Stimulated activated memory B cell treated with anti-CD40 and anti-IgM and Interleukin-4, amounts not matched to agents 10 μg/mL and 1 μg/mL and 100 μg/mL, for 72 hours (primary cell): ENCODE data around the gene GIMAP4.
"Not testable (repeated sequence)": the region's sequence is repeated elsewhere in the genome, so short reads cannot be mapped to it uniquely, and the experiment has no call there.

Experiments used
- ATAC-seq: fragments of 150-1000 bp; cut with Tn5 transposase; 2 replicates; pipeline ENCODE4 v1.10.0; 2021
- H3K27ac Mint-ChIP-seq: one replicate; pipeline ENCODE4 v1.8.0; 2022; ENCODE audit warnings: mild to moderate bottlenecking, mixed read lengths
- H3K27me3 Mint-ChIP-seq: one replicate; pipeline ENCODE4 v1.8.0; 2022; ENCODE audit warnings: mixed read lengths
- H3K36me3 Mint-ChIP-seq: one replicate; pipeline ENCODE4 v1.8.0; 2022; ENCODE audit warnings: mixed read lengths
- H3K4me1 Mint-ChIP-seq: one replicate; pipeline ENCODE4 v1.8.0; 2022; ENCODE audit warnings: mixed read lengths
- H3K4me3 Mint-ChIP-seq: one replicate; pipeline ENCODE4 v1.8.0; 2022; ENCODE audit warnings: mild to moderate bottlenecking, moderate library complexity, mixed read lengths
- H3K9me3 Mint-ChIP-seq: one replicate; pipeline ENCODE4 v1.8.0; 2022; ENCODE audit warnings: mixed read lengths

GIMAP4 gene

GRCh38 chr7:150612925-150613324 is 45.7 kb downstream of the GIMAP4 start:
- H3K27me3 Mint-ChIP-seq, result peaks cover 9% of the 10 kb centered on the region
- no peaks in the 10 kb centered on the region for H3K9me3 Mint-ChIP-seq
- no peaks in the 10 kb centered on the region for H3K4me1 Mint-ChIP-seq
- no peak overlapping the region for H3K4me3 Mint-ChIP-seq
- H3K36me3 Mint-ChIP-seq, result no peaks in the 10 kb centered on the region
- no peak overlapping the region for H3K27ac Mint-ChIP-seq
- ATAC-seq, result no peak

- no peak for ATAC-seq
- Mint-ChIP-seq H3K36me3 (no peaks in the 10 kb centered on the region), H3K9me3 (no peaks in the 10 kb centered on the region), H3K27me3 (peaks cover 9% of the 10 kb centered on the region), H3K4me3 (no peak overlapping the region), H3K27ac (no peak overlapping the region), H3K4me1 (no peaks in the 10 kb centered on the region)
Observed at GRCh38 chr7:150613880-150614279, 46.7 kb downstream of the GIMAP4 start.

GRCh38 chr7:150614426-150614825 is 47.2 kb downstream of the GIMAP4 start:
- not testable (repeated sequence) for H3K27ac Mint-ChIP-seq, H3K4me3 Mint-ChIP-seq, H3K9me3 Mint-ChIP-seq

GRCh38 chr7:150615221-150615755 is 48.1 kb downstream of the GIMAP4 start:
- H3K27me3 Mint-ChIP-seq, H3K27ac Mint-ChIP-seq, H3K4me3 Mint-ChIP-seq, H3K36me3 Mint-ChIP-seq, H3K9me3 Mint-ChIP-seq, H3K4me1 Mint-ChIP-seq, ATAC-seq: not testable (repeated sequence)

More at GRCh38 chr7:150614426-150614825, 47.2 kb downstream of the GIMAP4 start:
- ATAC-seq, H3K36me3 Mint-ChIP-seq, H3K27me3 Mint-ChIP-seq, H3K4me1 Mint-ChIP-seq: not testable (repeated sequence)

- Mint-ChIP-seq H3K4me1 (no peaks in the 10 kb centered on the region), H3K36me3 (no peaks in the 10 kb centered on the region), H3K27me3 (no peaks in the 10 kb centered on the region), H3K27ac (no peak overlapping the region), H3K4me3 (no peak overlapping the region), H3K9me3 (no peaks in the 10 kb centered on the region)
- no peak for ATAC-seq
Observed at GRCh38 chr7:150620061-150620460, 52.9 kb downstream of the GIMAP4 start.

- no peak overlapping the region for H3K27ac Mint-ChIP-seq
- H3K4me3 Mint-ChIP-seq, result no peak overlapping the region
- no peaks in the 10 kb centered on the region for H3K4me1 Mint-ChIP-seq
- no peaks in the 10 kb centered on the region for H3K27me3 Mint-ChIP-seq
- no peaks in the 10 kb centered on the region for H3K9me3 Mint-ChIP-seq
- ATAC-seq, result no peak
- no peaks in the 10 kb centered on the region for H3K36me3 Mint-ChIP-seq
Observed at GRCh38 chr7:150620617-150621371, 53.6 kb downstream of the GIMAP4 start.

- ATAC-seq, result no peak
- no peaks in the 10 kb centered on the region for H3K9me3 Mint-ChIP-seq
- H3K4me1 Mint-ChIP-seq, result no peaks in the 10 kb centered on the region
- no peak overlapping the region for H3K27ac Mint-ChIP-seq
- no peaks in the 10 kb centered on the region for H3K36me3 Mint-ChIP-seq
- no peak overlapping the region for H3K4me3 Mint-ChIP-seq
- H3K27me3 Mint-ChIP-seq, result no peaks in the 10 kb centered on the region
Observed at GRCh38 chr7:150621376-150621775, 54.2 kb downstream of the GIMAP4 start.
